Psoas muscle (tissue), 8 donors: ENCODE data around the gene WASF2. TPM values are rescaled to one million over a fixed set of nuclear protein-coding genes. Genes with fewer than 3 reads are reported as not detected.
A peak's percentile ranks its signal among the peaks of the same experiment; 100 is the strongest.
"Not testable (repeated sequence)": the region's sequence is repeated elsewhere in the genome, so short reads cannot be mapped to it uniquely, and the experiment has no call there.

Experiments used
- ATAC-seq, 4 donors: fragments of 200-7000 bp; cut with Tn5 transposase; one replicate each; pipeline ENCODE4 v1.9.1; 2020; ENCODE audit warnings: moderate library complexity in 3 of 4, mild to moderate bottlenecking in 2 of 4
- DNase-seq, 2 donors: peaks; one replicate each; pipeline ENCODE4 v3.0.0-alpha.2; 2020
- H3K27ac ChIP-seq: fragments of 200-600 bp; one replicate; pipeline ENCODE4 v1.8.0; 2022
- H3K27me3 ChIP-seq, 3 donors: fragments of 200-600 bp in 1 of 3; one replicate each; pipeline versions ENCODE4 v1.6.1 to v1.8.0; 2013 to 2022; ENCODE audit warnings: low read length in 2 of 3, mild to moderate bottlenecking in 2 of 3, moderate library complexity in 1 of 3; ENCODE audit not compliant: insufficient read depth in 3 of 3
- H3K36me3 ChIP-seq, 2 donors: fragments of 200-600 bp in 1 of 2; one replicate each; pipeline versions ENCODE4 v1.6.1 to v1.8.0; 2013 to 2022; ENCODE audit warnings: low read depth in 1 of 2, mild to moderate bottlenecking in 1 of 2, moderate library complexity in 1 of 2; ENCODE audit not compliant: insufficient read depth in 1 of 2
- H3K4me1 ChIP-seq: fragments of 200-600 bp; one replicate; pipeline ENCODE4 v1.8.0; 2022
- H3K4me3 ChIP-seq: fragments of 200-600 bp; one replicate; pipeline ENCODE4 v1.8.0; 2022; ENCODE audit warnings: mild to moderate bottlenecking
- H3K9me3 ChIP-seq: fragments of 200-600 bp; one replicate; pipeline ENCODE4 v1.8.0; 2022
- WGBS, 3 donors: extraction: QIAGEN DNeasy Blood & Tissue Kit; methylation state at CpG; one replicate each; pipeline versions ENCODE4 v1.1.6 to v1.1.7; 2013; 5-methylcytosine and 5-hydroxymethylcytosine counted together
- intact Hi-C, 2 donors: fragments of 100-400 bp; cut with DNase I; formaldehyde crosslinking; loops; one replicate each; pipeline versions ENCODE4 v1.11.0 to v1.14.2; 2022
- polyA plus RNA-seq, 3 donors: library from polyadenylated mRNA; stranded (reverse); fragments of 200-250 nt; gene quantifications; one replicate each; pipeline ENCODE4 v1.2.3, GENCODE V29; 2013
- total RNA-seq, 4 donors: library from RNA; stranded (reverse); fragmentation: NEBNext Ultra II Directional in 2 of 4; extraction: Animal tissue kit (Norgen Biotek cat#: 25700) in 2 of 4; gene quantifications; one replicate each; pipeline versions ENCODE4 v1.2.1 to v1.2.4, GENCODE V29; 2021 to 2023
- TF ChIP-seq, protein P1 (sequence below): fragments of 200-600 bp; IDR thresholded peaks from one replicate; pipeline ENCODE4 v1.8.0; 2022; ENCODE audit warnings: antibody characterized with exemption
- donor health status: healthy with polysubstance abuse.
- donor health status: DM: no; HTN: no; CAD: no; lungs with moderate emphysema.
- donor health status: Bipolar disorder and iron deficiency.
- donor health status: healthy.
- donor health status: DM: yes; HTN: yes; CAD: no.
- donor health status: DM: no; HTN: no; CAD: no.
- donor health status: DM: no; HTN: no; CAD: no.
- donor health status: DM: yes; HTN: yes; CAD: no.

The WASF2 gene
- total and polyA plus RNA-seq, 7 donors: 7.9 to 40.6 (median 29.4) TPM

DNA sequence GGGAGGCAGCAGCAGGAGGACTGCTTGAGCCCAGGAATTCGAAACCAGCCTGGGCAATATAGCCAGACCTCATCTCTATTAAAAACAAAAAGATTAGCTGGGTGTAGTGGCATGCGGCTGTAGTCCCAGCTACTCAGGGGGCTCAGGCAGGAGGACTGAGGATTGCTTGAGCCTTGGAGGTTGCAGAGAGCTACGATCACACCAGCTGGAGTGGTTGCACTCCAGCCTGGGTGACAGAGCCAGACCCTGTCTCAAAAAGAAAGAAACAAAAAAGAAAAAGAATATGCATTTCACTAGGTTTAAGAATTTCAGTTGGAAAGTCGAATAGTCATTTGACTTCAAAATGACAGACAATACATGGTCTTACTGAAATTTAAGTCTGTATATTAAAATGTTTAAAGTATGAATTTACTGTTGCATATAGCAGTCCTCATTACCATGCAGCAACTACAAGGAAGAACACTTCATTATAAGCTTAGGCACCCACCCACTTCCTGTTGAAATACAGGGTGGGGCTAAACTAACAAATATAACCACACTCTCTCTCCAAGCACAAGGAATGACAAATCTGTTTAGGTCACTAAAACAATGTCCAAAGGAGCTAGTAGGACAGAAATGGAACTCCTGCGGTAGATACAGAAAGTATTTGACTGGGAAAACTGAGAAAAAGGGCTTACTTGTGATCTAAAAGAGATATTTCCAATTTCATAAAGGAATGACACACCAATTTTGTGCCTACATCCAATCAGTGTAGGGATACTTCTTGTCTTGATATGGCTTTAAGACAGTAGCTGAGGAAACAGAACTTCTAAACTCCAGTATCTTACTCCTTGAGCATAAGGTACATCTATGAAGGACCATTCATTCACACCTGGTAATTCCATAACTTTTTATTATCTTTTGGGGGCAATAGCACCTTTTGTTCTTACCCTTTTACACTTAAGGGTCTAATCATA, 53.5 kb downstream of the WASF2 start:
- H3K27ac ChIP-seq: peak overlapping the region; percentile 59
- DNase-seq (no peak), ATAC-seq (peak; percentile 40 to 78 (median 68))
- no peaks in the 10 kb centered on the region for H3K27me3 ChIP-seq
- H3K9me3 ChIP-seq: no peaks in the 10 kb centered on the region
- H3K36me3 ChIP-seq: no peaks in the 10 kb centered on the region
- intact Hi-C loops: loop anchor here (5.0 kb wide), 2 partner anchors 36 to 46 kb away; no protein-coding TSS in a partner anchor
- TF ChIP-seq, protein P1, sequence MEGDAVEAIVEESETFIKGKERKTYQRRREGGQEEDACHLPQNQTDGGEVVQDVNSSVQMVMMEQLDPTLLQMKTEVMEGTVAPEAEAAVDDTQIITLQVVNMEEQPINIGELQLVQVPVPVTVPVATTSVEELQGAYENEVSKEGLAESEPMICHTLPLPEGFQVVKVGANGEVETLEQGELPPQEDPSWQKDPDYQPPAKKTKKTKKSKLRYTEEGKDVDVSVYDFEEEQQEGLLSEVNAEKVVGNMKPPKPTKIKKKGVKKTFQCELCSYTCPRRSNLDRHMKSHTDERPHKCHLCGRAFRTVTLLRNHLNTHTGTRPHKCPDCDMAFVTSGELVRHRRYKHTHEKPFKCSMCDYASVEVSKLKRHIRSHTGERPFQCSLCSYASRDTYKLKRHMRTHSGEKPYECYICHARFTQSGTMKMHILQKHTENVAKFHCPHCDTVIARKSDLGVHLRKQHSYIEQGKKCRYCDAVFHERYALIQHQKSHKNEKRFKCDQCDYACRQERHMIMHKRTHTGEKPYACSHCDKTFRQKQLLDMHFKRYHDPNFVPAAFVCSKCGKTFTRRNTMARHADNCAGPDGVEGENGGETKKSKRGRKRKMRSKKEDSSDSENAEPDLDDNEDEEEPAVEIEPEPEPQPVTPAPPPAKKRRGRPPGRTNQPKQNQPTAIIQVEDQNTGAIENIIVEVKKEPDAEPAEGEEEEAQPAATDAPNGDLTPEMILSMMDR: no peak
- H3K4me3 ChIP-seq: no peak overlapping the region
- peaks cover 72% of the 10 kb centered on the region for H3K4me1 ChIP-seq
- WGBS, 3 donors: 38 to 49% (median 38%) methylated on average over 5 of the region's 5 CpGs

DNA sequence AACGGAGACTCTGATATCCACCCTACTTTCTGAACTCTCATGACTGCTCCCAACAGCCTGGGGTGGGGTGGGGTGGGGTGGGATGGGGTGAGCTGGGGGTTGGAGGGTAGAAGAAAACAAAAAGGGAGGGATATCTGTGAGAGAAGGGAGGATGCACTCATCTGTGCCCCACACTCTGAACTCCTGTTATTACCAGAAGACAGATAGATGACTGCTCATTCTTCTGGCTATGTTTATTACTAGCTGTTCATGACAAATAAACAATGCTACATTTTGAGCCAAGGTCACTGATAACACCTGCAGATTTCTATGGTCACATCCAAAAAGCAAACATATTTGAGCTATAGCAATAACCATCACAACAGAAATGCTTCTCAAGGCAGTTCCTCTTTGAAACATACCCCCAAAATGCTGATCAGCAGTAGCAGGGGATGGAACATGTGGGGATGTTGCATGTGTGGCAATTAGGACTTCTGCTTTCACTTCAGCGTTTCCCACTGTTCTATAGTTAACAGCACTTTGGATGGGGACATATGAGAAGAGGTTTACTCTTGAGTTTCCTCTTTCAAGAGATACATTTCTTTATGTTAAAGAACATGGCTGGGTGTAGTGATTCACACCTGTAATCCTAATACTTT, 54.3 kb downstream of the WASF2 start:
- Histone ChIP-seq H3K36me3 (no peaks in the 10 kb centered on the region), H3K4me1 (peaks cover 80% of the 10 kb centered on the region), H3K4me3 (no peak overlapping the region), H3K27me3 (no peaks in the 10 kb centered on the region), H3K9me3 (no peaks in the 10 kb centered on the region), H3K27ac (peak overlapping the region; percentile 59)
- WGBS, 3 donors: 54 to 59% (median 56%) methylated on average over 2 of the region's 2 CpGs
- ATAC-seq (peak in 1 of 4 donors; percentile 24), DNase-seq (no peak)
- intact Hi-C loops: loop anchor here (5.0 kb wide), 2 partner anchors 37 to 47 kb away; no protein-coding TSS in a partner anchor
- TF ChIP-seq, protein P1: no peak

DNA sequence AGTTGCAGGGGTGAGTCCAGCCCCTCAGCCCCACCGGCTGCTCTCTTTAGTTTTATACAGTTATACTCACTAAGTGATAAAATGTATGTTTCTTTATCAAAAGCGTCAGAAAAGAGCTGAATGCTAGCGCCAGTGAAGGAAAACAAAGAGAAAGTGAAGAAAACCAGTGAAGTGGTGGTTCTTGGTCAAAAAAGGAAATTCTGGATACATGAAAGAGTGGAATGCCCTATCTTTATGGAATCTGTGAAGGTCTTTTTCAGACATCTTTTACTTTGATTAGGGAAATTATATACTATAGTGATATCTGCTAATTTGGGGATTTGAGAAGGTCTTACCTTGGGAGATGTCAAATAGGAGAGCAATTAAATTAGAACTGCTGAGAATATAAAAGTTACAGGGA, 56.3 kb downstream of the WASF2 start:
- DNase-seq (no peak), ATAC-seq (no peak)
- no peaks in the 10 kb centered on the region for H3K9me3 ChIP-seq
- no peaks in the 10 kb centered on the region for H3K27me3 ChIP-seq
- no peaks in the 10 kb centered on the region for H3K36me3 ChIP-seq
- no peak overlapping the region for H3K27ac ChIP-seq
- intact Hi-C loops: no loop called here
- TF ChIP-seq, protein P1: no peak
- WGBS, 3 donors: 85 to 90% (median 89%) methylated on average over 3 of the region's 3 CpGs
- H3K4me3 ChIP-seq: no peak overlapping the region
- H3K4me1 ChIP-seq: peaks cover 89% of the 10 kb centered on the region

DNA sequence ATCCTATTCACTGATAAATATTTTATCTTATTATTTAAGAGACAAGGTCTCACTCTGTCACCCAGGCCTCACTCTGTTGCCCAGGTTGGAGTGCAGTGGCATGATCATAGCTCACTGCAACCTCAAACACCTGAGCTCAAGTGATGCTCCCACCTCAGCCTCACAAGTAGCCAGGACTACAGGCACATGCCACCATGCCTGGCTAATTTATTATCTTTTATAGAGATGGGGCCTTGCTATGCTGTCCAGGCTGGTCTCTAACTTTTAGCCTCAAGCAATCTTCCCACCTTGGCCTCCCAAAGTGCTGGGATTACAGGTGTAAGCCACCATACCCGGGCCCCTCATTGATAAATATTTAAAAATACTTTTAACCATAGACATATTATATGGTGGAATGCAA, 57.2 kb downstream of the WASF2 start:
- H3K27me3 ChIP-seq, intact Hi-C loops, DNase-seq, H3K27ac ChIP-seq, H3K9me3 ChIP-seq, H3K36me3 ChIP-seq, ATAC-seq, H3K4me3 ChIP-seq: not testable (repeated sequence)
- peaks cover 89% of the 10 kb centered on the region for H3K4me1 ChIP-seq
- 76 to 88% (median 84%) methylated on average over 1 of the region's 1 CpG for WGBS, 3 donors

DNA sequence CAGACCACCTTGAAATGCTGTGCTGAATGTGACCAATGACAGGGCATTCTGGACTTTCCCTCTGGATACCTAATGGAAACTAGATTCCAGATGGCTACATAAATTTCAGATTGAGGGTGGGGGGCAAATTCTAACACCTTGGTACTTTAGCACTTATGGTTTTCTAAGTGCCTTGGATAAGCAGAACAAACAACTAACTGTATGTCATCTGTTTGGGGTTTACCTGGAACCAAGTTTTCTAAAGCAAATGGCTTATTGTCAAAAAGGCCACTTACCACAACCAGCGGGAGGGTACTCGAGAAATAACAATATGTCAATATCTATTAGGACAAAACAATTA, 58.4 kb downstream of the WASF2 start:
- no peaks in the 10 kb centered on the region for H3K27me3 ChIP-seq
- no peaks in the 10 kb centered on the region for H3K9me3 ChIP-seq
- peaks cover 88% of the 10 kb centered on the region for H3K4me1 ChIP-seq
- TF ChIP-seq, protein P1: no peak
- intact Hi-C loops: no loop called here
- 89 to 96% (median 93%) methylated on average over 2 of the region's 2 CpGs for WGBS, 3 donors
- peaks cover 0 to 14% of the 10 kb centered on the region in 2 donors for H3K36me3 ChIP-seq
- DNase-seq (no peak), ATAC-seq (no peak)
- no peak overlapping the region for H3K4me3 ChIP-seq
- peak overlapping the region; percentile 79 for H3K27ac ChIP-seq
